Measurements from ENCODE around the gene RNF114.

- no peak for TF ChIP-seq CTCF (IDR thresholded peaks at IDR 0.05; ENCODE audit: poor library complexity, severe bottlenecking)
- TF ChIP-seq MXI1 (conservative IDR thresholded peaks at IDR 0.05; ENCODE audit: poor library complexity, severe bottlenecking): no peak
- TF ChIP-seq EZH2 (IDR thresholded peaks at IDR 0.05; ENCODE audit: borderline replicate concordance, insufficient read depth, low read length, poor library complexity, severe bottlenecking): no peak
- no peak for TF ChIP-seq EP300 (conservative IDR thresholded peaks at IDR 0.05; ENCODE audit: poor library complexity, severe bottlenecking)
- no peak for TF ChIP-seq TAF1 (IDR thresholded peaks at IDR 0.05; ENCODE audit: low read depth)
- TF ChIP-seq REST (IDR thresholded peaks at IDR 0.05; ENCODE audit: borderline replicate concordance): no peak
These were observed 51.0 kb downstream of the RNF114 start for GRCh38 chr20:49987015-49987867.
